ENCODE results near the gene CCDC160. TPM values are rescaled to one million over a fixed set of nuclear protein-coding genes. Genes with fewer than 3 reads are reported as not detected.
"Not testable (repeated sequence)": the region's sequence is repeated elsewhere in the genome, so short reads cannot be mapped to it uniquely, and the experiment has no call there.

The CCDC160 gene
- total RNA-seq, 2 donors from 2014 or later: not detected

- Mint-ChIP-seq H3K27me3 (peaks cover 8% of the 10 kb centered on the region), H3K27ac (no peak overlapping the region), H3K4me3 (no peak overlapping the region), H3K36me3 (ENCODE audit: low read depth) (no peaks in the 10 kb centered on the region), H3K4me1 (no peaks in the 10 kb centered on the region)
- DNase-seq (no peak), ATAC-seq (no peak)
- H3K9me3 ChIP-seq (ENCODE audit: control insufficient read depth, low read length, poor library complexity, severe bottlenecking): no peaks in the 10 kb centered on the region
Observed at GRCh38 chrX:134247492-134247891, 10.5 kb downstream of the CCDC160 start.

DNA sequence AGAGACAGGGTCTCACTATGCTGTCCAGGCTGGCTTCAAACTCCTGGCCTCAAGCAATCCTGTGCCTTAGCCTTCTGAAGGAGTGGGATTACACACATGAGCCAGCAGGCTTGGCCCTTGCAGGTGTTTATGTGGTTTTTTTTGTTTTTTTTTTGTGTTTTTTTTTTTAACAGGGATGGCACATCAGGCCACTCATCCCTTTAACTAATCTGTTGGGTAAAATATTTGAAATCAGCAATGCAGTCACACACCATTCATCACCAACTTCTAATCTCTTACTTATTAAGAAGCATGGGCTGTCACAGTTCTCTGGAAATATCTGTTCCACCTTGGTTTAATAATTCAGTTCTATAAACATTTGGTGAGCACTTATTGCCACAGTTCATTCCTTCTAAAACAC lies 12.3 kb downstream of the CCDC160 start:
- ATAC-seq (no peak), DNase-seq (no peak)
- Mint-ChIP-seq H3K4me1 (no peaks in the 10 kb centered on the region), H3K36me3 (ENCODE audit: low read depth) (no peaks in the 10 kb centered on the region), H3K27ac (no peak overlapping the region), H3K4me3 (no peak overlapping the region), H3K27me3 (peaks cover 8% of the 10 kb centered on the region)
- H3K9me3 ChIP-seq (ENCODE audit: control insufficient read depth, low read length, poor library complexity, severe bottlenecking): no peaks in the 10 kb centered on the region

DNA sequence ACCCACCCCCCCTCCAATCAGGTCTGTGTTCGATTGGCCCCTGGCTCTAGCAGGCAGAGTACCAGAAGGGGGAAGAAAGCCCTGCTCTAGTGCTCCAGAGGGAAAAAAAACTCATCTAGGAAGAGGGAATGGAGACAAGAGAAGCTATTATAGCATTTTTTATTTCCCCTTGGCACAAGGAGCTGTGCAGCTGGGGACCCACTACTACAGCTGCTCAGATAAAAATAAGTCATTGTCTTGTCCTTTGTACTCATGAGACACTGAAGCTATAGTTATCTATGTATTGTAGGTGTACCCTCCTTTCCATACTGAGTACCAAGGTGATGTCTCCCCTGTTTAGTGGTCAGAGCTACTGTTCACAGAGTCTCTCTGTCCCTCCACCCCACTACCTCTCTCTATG lies 14.3 kb downstream of the CCDC160 start:
- H3K36me3 Mint-ChIP-seq (ENCODE audit: low read depth): no peaks in the 10 kb centered on the region
- H3K9me3 ChIP-seq (ENCODE audit: control insufficient read depth, low read length, poor library complexity, severe bottlenecking): no peaks in the 10 kb centered on the region
- ATAC-seq (no peak), DNase-seq (no peak)
- H3K27ac Mint-ChIP-seq: no peak overlapping the region
- H3K27me3 Mint-ChIP-seq: no peaks in the 10 kb centered on the region
- H3K4me1 Mint-ChIP-seq: no peaks in the 10 kb centered on the region
- H3K4me3 Mint-ChIP-seq: no peak overlapping the region

- no peaks in the 10 kb centered on the region for H3K9me3 ChIP-seq (ENCODE audit: control insufficient read depth, low read length, poor library complexity, severe bottlenecking)
- Mint-ChIP-seq H3K4me3 (no peak overlapping the region), H3K27me3 (no peaks in the 10 kb centered on the region), H3K36me3 (ENCODE audit: low read depth) (no peaks in the 10 kb centered on the region), H3K4me1 (no peaks in the 10 kb centered on the region), H3K27ac (no peak overlapping the region)
- DNase-seq (no peak), ATAC-seq (no peak)
Observed at GRCh38 chrX:134254511-134254910, 17.5 kb downstream of the CCDC160 start.

DNA sequence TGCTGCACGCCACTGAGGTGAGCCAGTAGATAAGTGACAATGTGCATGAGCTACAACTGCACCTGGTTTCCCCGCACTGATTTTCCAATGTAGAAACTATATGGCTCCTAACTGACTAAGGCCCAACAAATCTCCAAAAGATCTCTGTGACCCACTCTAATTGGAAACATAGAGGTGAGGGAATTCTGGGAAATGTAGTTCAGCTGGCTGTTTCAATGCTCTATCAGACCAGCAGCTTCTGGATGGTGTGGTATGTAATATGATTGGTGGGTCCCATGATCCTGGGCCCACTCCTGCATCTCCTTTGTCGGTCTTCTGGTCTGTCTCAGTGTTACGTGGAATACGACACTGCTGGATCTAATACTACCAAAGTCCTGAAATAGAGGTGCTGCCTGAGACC lies 18.6 kb downstream of the CCDC160 start:
- Mint-ChIP-seq H3K27me3 (no peaks in the 10 kb centered on the region), H3K27ac (no peak overlapping the region), H3K4me3 (no peak overlapping the region), H3K4me1 (no peaks in the 10 kb centered on the region), H3K36me3 (ENCODE audit: low read depth) (no peaks in the 10 kb centered on the region)
- DNase-seq: no peak
- no peak for ATAC-seq
- H3K9me3 ChIP-seq (ENCODE audit: control insufficient read depth, low read length, poor library complexity, severe bottlenecking): no peaks in the 10 kb centered on the region

DNA sequence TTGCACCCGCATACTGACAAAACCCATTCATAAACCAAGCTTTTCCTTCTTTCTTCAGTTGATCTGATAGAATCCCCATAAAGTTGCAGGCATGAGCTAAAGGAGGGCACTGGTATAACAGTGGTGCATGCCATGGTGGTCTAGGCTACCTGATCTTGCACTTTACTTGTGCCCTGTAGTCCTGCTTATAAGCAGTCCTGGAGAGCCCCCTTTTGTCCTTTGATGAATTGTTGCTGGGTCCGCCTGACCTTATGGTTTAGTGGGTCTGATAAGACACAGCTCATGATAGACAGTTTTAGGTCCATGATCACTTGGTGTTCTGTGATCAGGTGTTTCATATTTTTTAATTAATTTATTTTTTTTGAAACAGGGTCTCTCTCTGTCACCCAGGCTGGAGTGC lies 19.7 kb downstream of the CCDC160 start:
- Mint-ChIP-seq H3K27me3 (no peaks in the 10 kb centered on the region), H3K36me3 (ENCODE audit: low read depth) (no peaks in the 10 kb centered on the region), H3K27ac (no peak overlapping the region), H3K4me1 (no peaks in the 10 kb centered on the region), H3K4me3 (no peak overlapping the region)
- no peak for ATAC-seq
- H3K9me3 ChIP-seq (ENCODE audit: control insufficient read depth, low read length, poor library complexity, severe bottlenecking): no peaks in the 10 kb centered on the region
- no peak for DNase-seq

GRCh38 chrX:134258202-134258601 lies 21.2 kb downstream of the CCDC160 start:
- Mint-ChIP-seq H3K36me3 (ENCODE audit: low read depth) (no peaks in the 10 kb centered on the region), H3K4me1 (no peaks in the 10 kb centered on the region), H3K27ac (no peak overlapping the region), H3K27me3 (no peaks in the 10 kb centered on the region), H3K4me3 (no peak overlapping the region)
- no peak for ATAC-seq
- H3K9me3 ChIP-seq (ENCODE audit: control insufficient read depth, low read length, poor library complexity, severe bottlenecking): no peaks in the 10 kb centered on the region
- DNase-seq: no peak

DNA sequence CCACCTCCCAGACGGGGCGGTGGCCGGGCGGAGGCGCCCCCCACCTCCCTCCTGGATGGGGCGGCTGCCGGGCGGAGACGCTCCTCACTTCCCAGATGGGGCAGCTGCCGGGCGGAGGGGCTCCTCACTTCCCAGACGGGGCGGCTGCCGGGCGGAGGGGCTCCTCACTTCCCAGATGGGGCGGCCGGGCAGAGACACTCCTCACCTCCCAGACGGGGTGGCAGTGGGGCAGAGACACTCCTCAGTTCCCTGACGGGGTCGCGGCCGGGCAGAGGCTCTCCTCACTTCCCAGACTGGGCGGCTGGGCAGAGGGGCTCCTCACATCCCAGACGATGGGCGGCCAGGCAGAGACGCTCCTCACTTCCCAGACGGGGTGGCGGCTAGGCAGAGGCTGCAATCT lies 49.0 kb downstream of the CCDC160 start:
- DNase-seq; H3K36me3 Mint-ChIP-seq (ENCODE audit: low read depth); H3K4me1 Mint-ChIP-seq; H3K27ac Mint-ChIP-seq; H3K4me3 Mint-ChIP-seq; ATAC-seq; H3K27me3 Mint-ChIP-seq; H3K9me3 ChIP-seq (ENCODE audit: control insufficient read depth, low read length, poor library complexity, severe bottlenecking): not testable (repeated sequence)

GRCh38 chrX:134287346-134287745 lies 50.4 kb downstream of the CCDC160 start:
- no peaks in the 10 kb centered on the region for H3K9me3 ChIP-seq (ENCODE audit: control insufficient read depth, low read length, poor library complexity, severe bottlenecking)
- Mint-ChIP-seq H3K4me3 (no peak overlapping the region), H3K27ac (no peak overlapping the region), H3K4me1 (no peaks in the 10 kb centered on the region), H3K27me3 (no peaks in the 10 kb centered on the region), H3K36me3 (ENCODE audit: low read depth) (no peaks in the 10 kb centered on the region)
- DNase-seq (no peak), ATAC-seq (no peak)

- no peak overlapping the region for H3K27ac Mint-ChIP-seq
- no peaks in the 10 kb centered on the region for H3K36me3 Mint-ChIP-seq (ENCODE audit: low read depth)
- H3K27me3 Mint-ChIP-seq: peaks cover 12% of the 10 kb centered on the region
- H3K9me3 ChIP-seq (ENCODE audit: control insufficient read depth, low read length, poor library complexity, severe bottlenecking): no peaks in the 10 kb centered on the region
- DNase-seq: no peak
- H3K4me3 Mint-ChIP-seq: no peak overlapping the region
- ATAC-seq: no peak
- no peaks in the 10 kb centered on the region for H3K4me1 Mint-ChIP-seq
Observed at GRCh38 chrX:134294548-134294947, 57.6 kb downstream of the CCDC160 start.

Other genes starting within 250 kb of the CCDC160 start
- gene PHF6, start 136.1 kb downstream of the CCDC160 start, total RNA-seq: 10 to 100 TPM in 1 of 2 donors, 1 to 10 TPM in 1; 8.2 to 10.5 TPM
- 10 to 100 TPM; 23.4 to 23.5 TPM for gene HPRT1, start 223.0 kb downstream of the CCDC160 start, total RNA-seq